ENCODE measurements around the gene FKBP10.

Gene FKBP10

GRCh38 chr17:41794540-41794975 is 18.2 kb upstream of the FKBP10 start:
- no peaks in the 10 kb centered on the region for H3K27me3 Mint-ChIP-seq
- H3K36me3 Mint-ChIP-seq, result no peaks in the 10 kb centered on the region
- no peak overlapping the region for H3K4me3 Mint-ChIP-seq
- H3K4me1 Mint-ChIP-seq (ENCODE audit: low read depth), result peaks cover 4% of the 10 kb centered on the region
- no peak overlapping the region for H3K27ac Mint-ChIP-seq
- H3K9me3 Mint-ChIP-seq (ENCODE audit: low read depth), result no peaks in the 10 kb centered on the region

GRCh38 chr17:41796121-41796895 is 16.5 kb upstream of the FKBP10 start:
- Mint-ChIP-seq H3K27ac (no peak overlapping the region), H3K4me1 (ENCODE audit: low read depth) (no peaks in the 10 kb centered on the region), H3K27me3 (no peaks in the 10 kb centered on the region), H3K4me3 (no peak overlapping the region), H3K36me3 (no peaks in the 10 kb centered on the region), H3K9me3 (ENCODE audit: low read depth) (no peaks in the 10 kb centered on the region)

GRCh38 chr17:41797377-41797776 is 15.4 kb upstream of the FKBP10 start:
- no peaks in the 10 kb centered on the region for H3K27me3 Mint-ChIP-seq
- peaks cover 5% of the 10 kb centered on the region for H3K4me1 Mint-ChIP-seq (ENCODE audit: low read depth)
- H3K27ac Mint-ChIP-seq, result no peak overlapping the region
- H3K9me3 Mint-ChIP-seq (ENCODE audit: low read depth), result no peaks in the 10 kb centered on the region
- H3K36me3 Mint-ChIP-seq, result no peaks in the 10 kb centered on the region
- no peak overlapping the region for H3K4me3 Mint-ChIP-seq

GRCh38 chr17:41799366-41799765 is 13.4 kb upstream of the FKBP10 start:
- Mint-ChIP-seq H3K27ac (no peak overlapping the region), H3K4me3 (no peak overlapping the region), H3K4me1 (ENCODE audit: low read depth) (peaks cover 5% of the 10 kb centered on the region), H3K36me3 (no peaks in the 10 kb centered on the region), H3K27me3 (no peaks in the 10 kb centered on the region), H3K9me3 (ENCODE audit: low read depth) (no peaks in the 10 kb centered on the region)

- Mint-ChIP-seq H3K27me3 (no peaks in the 10 kb centered on the region), H3K4me1 (ENCODE audit: low read depth) (peaks cover 5% of the 10 kb centered on the region), H3K4me3 (no peak overlapping the region), H3K27ac (no peak overlapping the region), H3K36me3 (no peaks in the 10 kb centered on the region), H3K9me3 (ENCODE audit: low read depth) (no peaks in the 10 kb centered on the region)
These were observed 12.0 kb upstream of the FKBP10 start for GRCh38 chr17:41800601-41801373.

GRCh38 chr17:41801374-41802271 is 11.2 kb upstream of the FKBP10 start:
- Mint-ChIP-seq H3K4me3 (no peak overlapping the region), H3K27me3 (no peaks in the 10 kb centered on the region), H3K36me3 (no peaks in the 10 kb centered on the region), H3K27ac (no peak overlapping the region), H3K9me3 (ENCODE audit: low read depth) (no peaks in the 10 kb centered on the region), H3K4me1 (ENCODE audit: low read depth) (peaks cover 5% of the 10 kb centered on the region)

GRCh38 chr17:41803049-41804020 is 9.5 kb upstream of the FKBP10 start:
- no peak overlapping the region for H3K27ac Mint-ChIP-seq
- no peaks in the 10 kb centered on the region for H3K36me3 Mint-ChIP-seq
- H3K4me3 Mint-ChIP-seq, result no peak overlapping the region
- H3K27me3 Mint-ChIP-seq, result no peaks in the 10 kb centered on the region
- peaks cover 5% of the 10 kb centered on the region for H3K4me1 Mint-ChIP-seq (ENCODE audit: low read depth)
- no peaks in the 10 kb centered on the region for H3K9me3 Mint-ChIP-seq (ENCODE audit: low read depth)

- no peak overlapping the region for H3K27ac Mint-ChIP-seq
- no peaks in the 10 kb centered on the region for H3K9me3 Mint-ChIP-seq (ENCODE audit: low read depth)
- H3K4me3 Mint-ChIP-seq, result no peak overlapping the region
- peaks cover 15% of the 10 kb centered on the region for H3K4me1 Mint-ChIP-seq (ENCODE audit: low read depth)
- peaks cover 3% of the 10 kb centered on the region for H3K36me3 Mint-ChIP-seq
- H3K27me3 Mint-ChIP-seq, result no peaks in the 10 kb centered on the region
These were observed 5.9 kb upstream of the FKBP10 start for GRCh38 chr17:41806685-41807445.

GRCh38 chr17:41810659-41811548 is 1.9 kb upstream of the FKBP10 start:
- H3K27ac Mint-ChIP-seq, result no peak overlapping the region
- no peaks in the 10 kb centered on the region for H3K9me3 Mint-ChIP-seq (ENCODE audit: low read depth)
- H3K36me3 Mint-ChIP-seq, result peaks cover 3% of the 10 kb centered on the region
- H3K27me3 Mint-ChIP-seq, result no peaks in the 10 kb centered on the region
- H3K4me1 Mint-ChIP-seq (ENCODE audit: low read depth), result peaks cover 23% of the 10 kb centered on the region
- H3K4me3 Mint-ChIP-seq, result peak overlapping the region; percentile 67

GRCh38 chr17:41811549-41812380 is 1.0 kb upstream of the FKBP10 start, which contains the start of gene P3H4:
Gene P3H4, minus strand, starts transcription at chr17:41811949. Its CDS starts 34 bp downstream, at chr17:41811915.
- H3K9me3 Mint-ChIP-seq (ENCODE audit: low read depth), result no peaks in the 10 kb centered on the region
- H3K36me3 Mint-ChIP-seq, result peaks cover 3% of the 10 kb centered on the region
- H3K27me3 Mint-ChIP-seq, result no peaks in the 10 kb centered on the region
- peak within 1 kb of the TSS; percentile 89 for H3K4me3 Mint-ChIP-seq
- H3K4me1 Mint-ChIP-seq (ENCODE audit: low read depth), result peaks cover 23% of the 10 kb centered on the region
- H3K27ac Mint-ChIP-seq, result no peak within 1 kb of the TSS

GRCh38 chr17:41813152-41813680 is 412 bp downstream of the FKBP10 start:
- Mint-ChIP-seq H3K4me1 (ENCODE audit: low read depth) (peaks cover 23% of the 10 kb centered on the region), H3K27ac (no peak overlapping the region), H3K9me3 (ENCODE audit: low read depth) (no peaks in the 10 kb centered on the region), H3K27me3 (no peaks in the 10 kb centered on the region), H3K4me3 (peak overlapping the region; percentile 61), H3K36me3 (peaks cover 3% of the 10 kb centered on the region)

GRCh38 chr17:41813699-41814124 is 908 bp downstream of the FKBP10 start:
- no peaks in the 10 kb centered on the region for H3K9me3 Mint-ChIP-seq (ENCODE audit: low read depth)
- H3K27me3 Mint-ChIP-seq, result no peaks in the 10 kb centered on the region
- H3K27ac Mint-ChIP-seq, result no peak overlapping the region
- peaks cover 23% of the 10 kb centered on the region for H3K4me1 Mint-ChIP-seq (ENCODE audit: low read depth)
- H3K4me3 Mint-ChIP-seq, result peak overlapping the region; percentile 53
- H3K36me3 Mint-ChIP-seq, result peaks cover 3% of the 10 kb centered on the region

All from activated naive CD8-positive, alpha-beta T cell (primary cell).